Subcutaneous adipose tissue (tissue), 4 donors: ENCODE results near the gene BNIP3. TPM values are rescaled to one million over a fixed set of nuclear protein-coding genes. Genes with fewer than 3 reads are reported as not detected.

Source experiments
- CTCF ChIP-seq: fragments of 450-650 bp; IDR thresholded peaks from one replicate; pipeline ENCODE4 v1.5.1; 2016; ENCODE audit warnings: low read depth, mild to moderate bottlenecking, control low read depth, antibody characterized with exemption, moderate library complexity
- total RNA-seq, 4 donors: library from RNA; depleted of rRNA; stranded (reverse); fragments of >200 nt; gene quantifications; one replicate each; pipeline ENCODE4 v1.1.0, GENCODE V29; 2016

The BNIP3 gene
- total RNA-seq, 4 donors from 2014 or later = 126 to 186 (median 157) TPM

- no peak for TF ChIP-seq CTCF
Measured at GRCh38 chr10:131926253-131926652, 55.5 kb downstream of the BNIP3 start.

- TF ChIP-seq CTCF = no peak
Measured at GRCh38 chr10:131925716-131926115, 56.0 kb downstream of the BNIP3 start.

GRCh38 chr10:131925011-131925649 is 56.6 kb downstream of the BNIP3 start:
- TF ChIP-seq CTCF = no peak

GRCh38 chr10:131923038-131923756 is 58.5 kb downstream of the BNIP3 start:
- TF ChIP-seq CTCF = no peak

DNA sequence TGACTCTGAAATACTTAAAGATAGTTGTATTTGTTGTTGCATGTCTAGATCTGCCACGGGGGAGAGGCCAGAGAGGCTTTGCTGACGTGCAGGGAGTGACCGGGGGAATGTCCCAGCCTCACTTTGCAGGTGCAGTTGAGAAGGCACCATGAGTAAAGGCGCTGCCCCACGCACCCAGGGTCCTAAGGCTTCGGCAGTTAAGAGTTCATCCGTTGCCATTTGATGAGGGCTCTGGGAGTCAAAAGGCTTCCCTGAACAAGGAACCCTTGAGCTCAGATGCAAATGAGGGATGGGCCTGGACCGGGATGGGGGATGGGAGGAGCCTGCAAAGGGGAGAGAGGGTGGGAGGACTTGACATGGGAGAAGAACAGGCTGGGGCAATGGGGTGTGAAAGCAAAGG is 60.5 kb downstream of the BNIP3 start:
- TF ChIP-seq CTCF = no peak

DNA sequence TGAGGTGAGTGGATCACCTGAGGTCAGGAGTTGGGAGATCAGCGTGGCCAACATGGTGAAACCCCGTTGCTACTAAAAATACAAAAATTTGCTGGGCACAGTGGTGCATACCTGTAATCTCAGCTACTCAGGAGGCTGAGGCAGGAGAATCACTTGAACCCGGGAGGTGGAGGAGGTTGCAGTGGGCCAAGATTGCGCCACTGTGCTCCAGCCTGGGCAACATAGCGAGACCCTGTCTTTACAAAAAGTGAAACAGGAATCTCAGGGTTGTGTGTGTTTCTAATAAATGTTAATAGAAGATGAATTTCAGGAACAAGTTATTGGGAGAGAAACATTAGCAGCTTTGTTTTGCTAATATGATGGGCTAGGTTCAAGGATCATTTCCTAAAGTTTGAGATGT is 61.0 kb downstream of the BNIP3 start:
- no peak for TF ChIP-seq CTCF

DNA sequence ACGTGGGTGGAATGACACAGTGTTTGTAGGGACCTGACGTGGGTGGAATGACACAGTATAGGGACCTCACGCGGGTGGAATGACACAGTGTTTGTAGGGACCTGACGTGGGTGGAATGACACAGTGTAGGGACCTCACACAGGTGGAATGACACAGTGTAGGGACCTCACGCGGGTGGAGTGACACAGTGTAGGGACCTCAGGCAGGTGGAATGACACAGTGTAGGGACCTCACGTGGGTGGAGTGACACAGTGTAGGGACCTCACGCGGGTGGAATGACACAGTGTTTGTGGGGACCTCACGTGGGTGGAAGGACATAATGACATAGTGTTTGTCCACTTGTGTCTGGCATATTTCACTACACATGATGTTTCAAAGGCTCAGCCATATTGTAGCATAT is 61.6 kb downstream of the BNIP3 start:
- TF ChIP-seq CTCF = no peak

Other genes with a start within 250 kb of the BNIP3 start
- gene PPP2R2D, start 80.9 kb downstream of the BNIP3 start, total RNA-seq = 10 to 100 TPM; 27.5 to 41.4 (median 29.5) TPM
- gene JAKMIP3, start 84.0 kb upstream of the BNIP3 start, total RNA-seq = under 1 TPM; 0.16 to 0.75 (median 0.31) TPM
- under 1 TPM in 3 of 4 donors, not detected in 1; 0.22 to 0.94 (median 0.34) TPM for gene DPYSL4, start 205.0 kb upstream of the BNIP3 start, total RNA-seq